Activated CD4-positive, alpha-beta memory T cell treated with anti-CD3 and anti-CD28 coated beads for 36 hours (primary cell): ENCODE data around the gene TUBA1C. TPM values are rescaled to one million over a fixed set of nuclear protein-coding genes. Genes with fewer than 3 reads are reported as not detected.

Source experiments
- CTCF ChIA-PET: fragments of 350-600 bp; sonication (Branson Sonifier 250); formaldehyde crosslinking; loops from one replicate; lab custom pipeline; 2021; ENCODE audit warnings: antibody characterized with exemption, inconsistent platforms; lab: Charles Lee
- POLR2A ChIA-PET: fragments of 350-600 bp; sonication (Branson Sonifier 250); formaldehyde crosslinking; loops from one replicate; lab custom pipeline; 2021; ENCODE audit warnings: antibody characterized with exemption; lab: Charles Lee
- DNase-seq: peaks from one replicate; pipeline ENCODE4 v3.0.0-alpha.2; 2020
- H3K27ac Mint-ChIP-seq: one replicate; pipeline ENCODE4 v1.8.0; 2021; ENCODE audit warnings: mixed read lengths
- H3K27me3 Mint-ChIP-seq: one replicate; pipeline ENCODE4 v1.8.0; 2021; ENCODE audit warnings: mixed read lengths
- H3K36me3 Mint-ChIP-seq: one replicate; pipeline ENCODE4 v1.8.0; 2021; ENCODE audit warnings: mixed read lengths
- H3K4me1 Mint-ChIP-seq: one replicate; pipeline ENCODE4 v1.8.0; 2021; ENCODE audit warnings: low read depth, mixed read lengths
- H3K4me3 Mint-ChIP-seq: one replicate; pipeline ENCODE4 v1.8.0; 2021; ENCODE audit warnings: mild to moderate bottlenecking, mixed read lengths
- H3K9me3 Mint-ChIP-seq: one replicate; pipeline ENCODE4 v1.8.0; 2021; ENCODE audit warnings: mixed read lengths
- intact Hi-C: fragments of 100-400 bp; cut with micrococcal nuclease; formaldehyde crosslinking; loops from one replicate; pipeline ENCODE4 v1.15.1; 2023
- total RNA-seq, 2 experiments: library from RNA; stranded (reverse); gene quantifications; one replicate each; pipeline ENCODE4 v1.2.3, GENCODE V29; 2021

Gene TUBA1C
- total RNA-seq, 2 experiments from 2014 or later: 353 to 360 TPM

GRCh38 chr12:49322367-49322707, 57.5 kb downstream of the TUBA1C start:
- intact Hi-C loops: loop anchor here (1.0 to 2.0 kb wide), 3 partner anchors 20 to 192 kb away; no protein-coding TSS in a partner anchor
- Mint-ChIP-seq H3K27ac (peak overlapping the region; percentile 90), H3K4me1 (peaks cover 19% of the 10 kb centered on the region), H3K4me3 (peak overlapping the region; percentile 99), H3K36me3 (peaks cover 9% of the 10 kb centered on the region), H3K27me3 (no peaks in the 10 kb centered on the region), H3K9me3 (no peaks in the 10 kb centered on the region)
- CTCF ChIA-PET: interaction anchor here (0.7 to 5.8 kb wide), 14 partner anchors 10 to 192 kb away, joined by 3 to 44 read pairs (median 5); partner anchors contain the start of genes DNAJC22, PRPH and SPATS2
- no peak for DNase-seq
- POLR2A ChIA-PET: interaction anchor here (1.0 to 2.7 kb wide), 8 partner anchors 9 to 192 kb away, joined by 3 to 12 read pairs (median 6); partner anchors contain the start of genes PRPH, SPATS2 and TUBA1B

GRCh38 chr12:49322708-49323523, 58.0 kb downstream of the TUBA1C start, which contains the start of gene TROAP:
Gene TROAP, plus strand, starts transcription at chr12:49323255. Its CDS starts 354 bp downstream, at chr12:49323609.
- CTCF ChIA-PET: interaction anchor here (0.7 to 5.8 kb wide), 15 partner anchors 9 to 191 kb away, joined by 3 to 44 read pairs (median 6); partner anchors contain the start of genes DNAJC22, PRPH and SPATS2
- Mint-ChIP-seq H3K4me3 (peak within 1 kb of the TSS; percentile 99), H3K9me3 (no peaks in the 10 kb centered on the region), H3K27ac (peak within 1 kb of the TSS; percentile 90), H3K27me3 (no peaks in the 10 kb centered on the region), H3K36me3 (peaks cover 12% of the 10 kb centered on the region), H3K4me1 (peaks cover 19% of the 10 kb centered on the region)
- POLR2A ChIA-PET: interaction anchor here (0.8 to 2.7 kb wide), 10 partner anchors 9 to 193 kb away, joined by 3 to 12 read pairs (median 6); partner anchors contain the start of genes PRPH, SPATS2 and TUBA1B
- intact Hi-C loops: loop anchor here (1.0 to 2.0 kb wide), 4 partner anchors 20 to 193 kb away; partner anchors contain the start of gene TUBA1A
- peak; percentile 99 for DNase-seq

DNA sequence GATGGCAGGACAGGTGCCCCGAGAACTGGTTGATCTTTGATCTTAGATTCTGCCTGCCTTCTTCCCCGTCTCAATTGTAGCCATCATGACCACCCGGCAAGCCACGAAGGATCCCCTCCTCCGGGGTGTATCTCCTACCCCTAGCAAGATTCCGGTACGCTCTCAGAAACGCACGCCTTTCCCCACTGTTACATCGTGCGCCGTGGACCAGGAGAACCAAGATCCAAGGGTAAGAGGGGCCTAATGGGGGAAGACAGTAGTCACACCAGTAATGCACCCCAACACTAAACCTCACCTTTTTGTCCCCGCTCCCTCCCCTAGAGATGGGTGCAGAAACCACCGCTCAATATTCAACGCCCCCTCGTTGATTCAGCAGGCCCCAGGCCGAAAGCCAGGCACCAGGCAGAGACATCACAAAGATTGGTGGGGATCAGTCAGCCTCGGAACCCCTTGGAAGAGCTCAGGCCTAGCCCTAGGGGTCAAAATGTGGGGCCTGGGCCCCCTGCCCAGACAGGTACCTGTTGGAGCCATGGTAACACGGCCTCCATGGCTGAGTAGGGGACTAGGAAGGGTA, 58.7 kb downstream of the TUBA1C start:
- H3K9me3 Mint-ChIP-seq: no peaks in the 10 kb centered on the region
- no peak for DNase-seq
- H3K4me3 Mint-ChIP-seq: peak overlapping the region; percentile 99
- H3K36me3 Mint-ChIP-seq: peaks cover 13% of the 10 kb centered on the region
- H3K27ac Mint-ChIP-seq: peak overlapping the region; percentile 90
- H3K4me1 Mint-ChIP-seq: peaks cover 19% of the 10 kb centered on the region
- ChIA-PET CTCF (interaction anchor here (0.9 to 5.8 kb wide), 10 partner anchors 9 to 35 kb away, joined by 3 to 44 read pairs (median 8); partner anchors contain the start of genes DNAJC22 and PRPH), POLR2A (interaction anchor here (0.8 to 2.7 kb wide), 7 partner anchors 8 to 192 kb away, joined by 3 to 12 read pairs (median 7); partner anchors contain the start of genes PRPH, SPATS2 and TUBA1B)
- no peaks in the 10 kb centered on the region for H3K27me3 Mint-ChIP-seq
- intact Hi-C loops: loop anchor here (1.0 to 2.0 kb wide), 2 partner anchors 19 to 134 kb away; partner anchors contain the start of gene TUBA1A

Other genes starting within 250 kb of the TUBA1C start
- 10 to 100 TPM; 52.0 to 55.8 TPM for gene PRKAG1, start 246.3 kb upstream of the TUBA1C start, total RNA-seq
- 10 to 100 TPM; 47.9 to 49.0 TPM for gene KMT2D, start 204.3 kb upstream of the TUBA1C start, total RNA-seq
- gene RHEBL1, start 195.1 kb upstream of the TUBA1C start, total RNA-seq: 10 to 100 TPM; 15.6 to 16.1 TPM
- gene DHH, start 170.3 kb upstream of the TUBA1C start, total RNA-seq: not detected
- gene LMBR1L, start 154.2 kb upstream of the TUBA1C start, total RNA-seq: 10 to 100 TPM; 55.0 to 59.1 TPM
- gene TUBA1B, start 133.7 kb upstream of the TUBA1C start, total RNA-seq: 1,000 to 10,000 TPM; 2,573 to 2,575 TPM
- gene TUBA1A, start 76.0 kb upstream of the TUBA1C start, total RNA-seq: 10 to 100 TPM; 86.4 to 88.7 TPM
- not detected for gene PRPH, start 30.1 kb downstream of the TUBA1C start, total RNA-seq
- 10 to 100 TPM; 57.7 to 64.9 TPM for gene TROAP, start 58.2 kb downstream of the TUBA1C start, total RNA-seq
- gene C1QL4, start 72.1 kb downstream of the TUBA1C start, total RNA-seq: not detected
- gene DNAJC22, start 81.8 kb downstream of the TUBA1C start, total RNA-seq: under 1 TPM in 1 of 2 experiments, not detected in 1; 0.10 TPM
- gene SPATS2, start 102.4 kb downstream of the TUBA1C start, total RNA-seq: 10 to 100 TPM in 1 of 2 experiments, 1 to 10 TPM in 1; 9.7 to 12.9 TPM